Fibroblast of skin of left quadriceps (primary cell): ENCODE data around the gene SPR.

Experiments used
- DNase-seq, 2 experiments: peaks; one replicate each; pipeline ENCODE4 v3.0.0-alpha.2; 2013; ENCODE audit warnings: low read depth in 2 of 2

The SPR gene

DNA sequence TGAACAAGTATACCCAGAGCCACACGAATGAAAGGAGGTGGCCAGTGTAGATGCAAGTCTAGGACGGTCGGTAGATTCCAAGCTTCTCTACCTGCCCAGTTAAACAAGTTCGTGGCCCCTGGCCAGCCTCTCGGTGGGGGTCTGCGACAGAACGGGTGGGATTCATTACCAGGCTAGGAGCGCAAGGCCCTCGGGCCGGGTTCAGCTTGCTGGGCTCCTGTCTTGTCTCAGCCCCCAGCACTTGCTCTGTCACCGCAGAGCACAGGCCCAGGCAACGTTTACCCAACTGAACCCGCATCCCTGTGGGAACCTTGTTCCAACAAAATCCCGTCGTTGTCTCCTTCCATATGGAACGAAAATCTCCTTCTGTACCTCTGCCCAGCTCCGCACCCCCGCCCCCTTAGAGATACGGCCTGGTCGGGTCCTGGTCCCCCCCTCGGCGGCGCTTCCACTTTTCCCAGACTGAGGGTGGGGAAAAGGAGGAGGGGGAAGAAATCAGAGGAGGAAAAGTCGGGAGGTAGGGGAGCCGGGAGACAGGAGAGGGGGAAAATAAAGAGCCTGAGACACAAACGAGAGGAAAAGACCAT lies 28.2 kb downstream of the SPR start:
- no peak for DNase-seq

DNA sequence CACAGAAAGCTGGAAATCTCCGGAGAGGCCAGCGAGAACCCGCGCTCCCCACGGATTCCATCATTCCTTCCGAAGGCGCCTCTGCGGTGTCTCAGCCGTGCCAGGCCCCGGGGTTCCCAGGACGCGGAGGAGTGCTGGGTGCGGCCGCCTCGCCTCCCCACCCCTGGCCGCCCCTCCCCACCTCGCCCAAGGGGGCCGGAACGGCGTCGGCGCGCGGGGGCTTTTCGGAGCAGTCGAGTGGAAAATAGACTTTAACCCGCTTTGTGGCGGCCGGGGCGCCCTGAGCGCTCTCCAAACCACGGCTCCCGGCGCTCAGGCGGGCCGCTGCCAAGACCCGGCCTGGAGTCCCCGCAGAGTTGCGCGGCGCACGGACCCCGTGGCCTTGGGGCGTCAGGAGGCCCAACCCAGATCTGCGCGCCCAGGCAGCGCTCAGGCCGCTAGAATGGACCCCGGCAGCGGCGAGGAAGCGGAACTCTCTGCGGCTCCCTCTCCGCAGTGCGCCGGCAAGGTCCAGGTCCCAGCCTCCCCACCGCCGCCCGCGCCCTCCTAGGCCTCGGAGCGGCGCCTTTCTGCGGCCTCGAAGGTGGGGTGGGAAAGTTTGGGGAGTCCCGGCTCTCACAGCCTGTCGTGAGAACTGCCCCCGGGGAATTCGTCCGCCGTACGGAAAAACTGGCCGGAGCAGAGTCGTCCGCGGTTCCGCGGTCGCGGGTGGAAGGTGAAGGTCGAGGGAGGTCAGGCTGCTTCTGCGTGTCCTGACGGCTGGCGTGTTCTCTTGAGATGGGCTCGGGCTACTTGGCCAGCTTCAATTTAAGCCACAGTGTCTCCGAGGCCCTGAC lies 28.9 kb downstream of the SPR start:
- no peak for DNase-seq

DNA sequence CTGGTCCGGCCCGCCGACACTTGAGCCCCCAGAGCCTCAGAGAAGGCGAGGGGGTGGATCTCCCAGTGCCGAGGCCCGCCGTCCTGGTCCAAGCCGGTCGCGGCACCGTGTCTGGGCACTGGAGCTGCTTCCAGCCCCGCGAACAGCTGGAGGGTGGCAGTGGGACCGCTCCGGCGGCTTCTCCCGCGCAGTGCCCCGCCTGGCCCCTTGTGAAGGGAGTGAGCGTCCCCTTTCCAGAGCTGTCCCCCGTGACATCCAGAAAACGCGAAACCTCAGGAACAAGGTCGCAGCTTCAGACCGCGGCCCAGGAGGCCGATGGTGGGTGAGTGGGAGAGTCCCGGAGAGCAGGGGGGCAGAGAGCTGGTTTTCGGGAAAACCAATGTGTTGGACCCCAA lies 29.5 kb downstream of the SPR start:
- no peak for DNase-seq

DNA sequence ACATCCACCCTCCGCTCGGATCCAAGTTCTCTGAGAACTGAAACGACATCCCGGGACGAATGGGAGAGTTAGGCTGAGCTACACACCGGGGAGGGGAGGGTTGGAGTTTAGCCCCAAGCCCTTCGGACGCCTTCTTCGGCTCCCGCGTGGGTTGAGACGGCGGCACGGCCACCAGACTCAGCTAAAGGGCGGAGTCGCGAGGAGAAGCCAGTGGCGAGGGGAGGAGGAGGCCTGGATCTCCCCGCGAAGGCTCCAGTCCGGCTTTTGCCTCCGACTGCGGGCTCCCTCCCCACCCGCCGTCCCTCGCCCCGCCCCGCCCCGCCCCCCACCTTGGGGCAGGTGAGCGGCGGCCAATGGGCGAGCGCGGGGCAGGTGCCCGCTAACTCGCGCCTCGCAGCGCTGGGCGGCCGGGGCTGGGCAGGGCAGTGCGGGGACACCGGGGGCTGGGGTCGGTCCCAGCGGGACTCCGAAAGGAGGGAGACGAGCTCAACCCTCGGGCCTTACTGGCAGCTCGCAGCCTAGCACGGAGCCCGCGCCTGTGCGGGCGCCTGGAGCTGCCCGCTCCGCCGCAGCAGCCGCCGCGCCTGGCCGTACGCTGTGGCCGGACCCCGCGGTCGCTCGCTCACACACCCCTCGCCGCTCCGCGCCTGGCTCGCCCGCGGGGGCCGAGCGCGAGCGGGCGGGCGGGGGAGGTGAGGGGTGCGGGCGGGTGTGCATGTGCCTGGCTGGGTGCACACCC lies 30.1 kb downstream of the SPR start, which contains the start of gene EMX1:
TSS of gene EMX1 (plus strand) at position 382 of the 739 bp plus-strand sequence. CDS start at position 716, 334 bp downstream.
- DNase-seq, result no peak

DNA sequence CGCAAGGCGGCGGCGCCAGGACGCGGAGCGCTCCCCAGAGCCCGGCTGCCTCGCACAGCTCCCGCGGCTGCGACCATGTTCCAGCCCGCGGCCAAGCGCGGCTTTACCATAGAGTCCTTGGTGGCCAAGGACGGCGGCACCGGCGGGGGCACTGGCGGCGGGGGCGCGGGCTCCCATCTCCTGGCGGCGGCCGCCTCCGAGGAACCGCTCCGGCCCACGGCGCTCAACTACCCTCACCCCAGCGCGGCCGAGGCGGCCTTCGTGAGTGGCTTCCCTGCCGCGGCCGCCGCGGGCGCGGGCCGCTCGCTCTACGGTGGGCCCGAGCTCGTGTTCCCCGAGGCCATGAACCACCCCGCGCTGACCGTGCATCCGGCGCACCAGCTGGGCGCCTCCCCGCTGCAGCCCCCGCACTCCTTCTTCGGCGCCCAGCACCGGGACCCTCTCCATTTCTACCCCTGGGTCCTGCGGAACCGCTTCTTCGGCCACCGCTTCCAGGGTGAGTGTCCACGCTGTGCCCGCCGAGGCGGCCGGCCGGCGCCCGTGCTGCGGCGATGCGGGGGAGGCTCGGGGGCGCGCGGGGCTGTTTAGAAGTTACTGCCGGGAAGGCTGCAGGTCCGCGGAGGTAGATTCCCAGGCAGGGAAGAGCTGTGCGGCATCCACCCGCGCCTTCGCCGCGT lies 30.8 kb downstream of the SPR start:
- DNase-seq, result no peak

DNA sequence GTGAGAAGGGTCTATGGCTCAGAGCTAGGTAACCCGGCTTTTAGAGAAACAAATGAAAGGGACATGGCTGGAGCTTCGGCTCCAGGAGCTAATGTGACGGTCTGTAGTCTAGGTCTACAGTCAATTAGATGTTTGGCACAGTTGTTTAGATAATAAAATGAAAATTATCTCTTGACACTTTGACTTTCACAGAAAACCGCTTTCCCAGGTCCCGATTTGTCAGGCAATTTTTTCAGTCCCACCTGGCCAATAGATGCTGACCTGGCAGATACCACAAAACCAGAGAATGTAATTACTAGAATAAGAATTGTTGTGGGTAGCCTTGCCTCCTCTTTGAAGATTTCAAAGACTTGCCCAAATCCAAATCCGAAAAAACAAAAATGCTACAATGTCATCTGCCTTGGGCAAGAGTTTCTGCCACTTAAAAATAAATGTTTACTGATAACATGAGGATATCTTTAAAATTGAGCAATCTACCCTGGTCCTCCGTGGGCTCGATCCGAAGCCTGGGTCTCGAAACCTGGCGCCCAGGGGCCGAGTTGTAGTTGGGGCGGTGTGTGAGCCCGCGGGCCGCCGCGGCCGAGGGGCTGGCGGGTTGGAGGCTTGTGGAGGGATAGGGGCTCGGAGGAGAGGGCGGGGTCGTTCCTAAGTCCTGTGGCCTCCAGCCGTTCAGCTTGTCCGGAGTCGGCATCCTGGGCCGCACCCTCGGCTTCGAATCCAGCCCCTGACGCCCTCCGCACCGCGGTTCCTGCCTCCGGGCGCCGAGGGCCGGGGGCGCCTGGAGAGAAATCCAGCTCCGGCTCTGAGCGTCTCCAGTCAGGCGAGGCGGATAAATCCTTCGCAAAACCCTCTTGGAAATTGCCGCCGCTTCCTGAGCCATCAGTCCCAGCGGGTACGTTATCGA lies 32.5 kb downstream of the SPR start:
- no peak for DNase-seq

DNA sequence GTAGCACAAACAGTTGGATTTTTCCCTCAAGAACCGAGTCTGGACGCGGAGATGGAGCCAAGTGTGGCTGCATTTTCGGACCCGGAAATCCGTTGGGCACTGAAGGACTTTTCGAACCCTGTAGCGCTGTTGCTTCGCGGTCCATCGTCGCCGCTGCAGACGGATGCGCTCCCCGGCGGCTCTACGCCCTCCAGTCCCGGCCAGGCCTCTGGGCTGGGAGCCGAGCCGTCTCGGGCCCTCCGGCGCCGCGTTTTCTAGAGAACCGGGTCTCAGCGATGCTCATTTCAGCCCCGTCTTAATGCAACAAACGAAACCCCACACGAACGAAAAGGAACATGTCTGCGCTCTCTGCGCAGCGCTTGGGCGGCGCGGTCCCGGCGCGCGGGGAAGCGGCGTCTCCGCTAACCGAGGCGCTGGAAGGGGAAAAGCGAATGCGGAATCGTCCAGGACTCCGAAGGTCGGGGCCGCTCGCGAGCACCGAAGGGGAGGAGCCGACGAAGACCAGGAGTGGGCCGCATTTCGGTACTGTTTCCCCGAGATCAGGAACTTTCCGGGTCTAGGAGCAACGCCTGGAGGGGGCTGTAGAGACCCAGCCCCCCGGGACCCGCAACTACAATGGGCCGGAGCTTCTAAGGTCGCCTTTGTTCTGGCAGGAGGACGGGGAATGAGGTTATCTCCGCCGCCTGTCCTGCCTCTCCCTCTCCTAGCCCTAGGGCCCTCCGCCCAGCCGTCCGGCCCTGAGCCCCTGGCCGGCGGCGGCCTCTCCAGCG lies 33.3 kb downstream of the SPR start:
- DNase-seq, result no peak

DNA sequence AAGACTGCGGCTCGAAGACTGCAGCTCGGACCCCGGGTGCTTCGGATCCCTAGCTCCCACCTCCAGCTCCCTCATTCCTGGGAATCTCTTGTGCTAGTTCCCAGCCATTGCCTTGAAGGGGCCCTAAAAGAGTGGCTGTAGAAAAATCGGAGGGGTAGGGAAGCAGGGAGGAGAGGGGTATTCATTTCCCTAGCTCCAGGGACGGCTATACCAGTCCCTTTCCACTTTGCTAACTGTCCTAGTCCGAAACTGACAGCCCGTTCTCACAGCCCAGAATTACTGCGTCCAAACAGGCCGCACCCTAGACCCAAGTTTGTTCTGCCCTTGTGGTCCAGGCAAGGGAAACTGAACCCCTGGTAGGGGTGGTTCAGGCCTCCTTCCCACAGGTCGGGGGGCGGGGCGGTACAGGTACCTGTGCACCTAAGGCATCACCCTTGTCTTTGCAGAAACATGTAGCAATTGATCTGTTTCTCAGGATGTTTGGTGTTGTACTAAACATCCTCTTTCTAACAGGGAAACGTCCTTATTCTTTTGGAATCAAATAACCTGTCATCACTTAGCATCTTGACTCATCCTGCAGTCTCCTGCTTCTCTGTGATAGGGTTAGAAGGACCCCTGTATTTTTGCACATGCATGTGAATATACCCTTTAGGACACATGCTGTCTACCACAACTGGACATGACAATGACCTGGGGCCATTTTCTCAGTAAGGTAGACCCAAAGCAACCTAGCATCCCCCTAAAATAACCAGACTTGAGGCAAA lies 34.1 kb downstream of the SPR start:
- no peak for DNase-seq

DNA sequence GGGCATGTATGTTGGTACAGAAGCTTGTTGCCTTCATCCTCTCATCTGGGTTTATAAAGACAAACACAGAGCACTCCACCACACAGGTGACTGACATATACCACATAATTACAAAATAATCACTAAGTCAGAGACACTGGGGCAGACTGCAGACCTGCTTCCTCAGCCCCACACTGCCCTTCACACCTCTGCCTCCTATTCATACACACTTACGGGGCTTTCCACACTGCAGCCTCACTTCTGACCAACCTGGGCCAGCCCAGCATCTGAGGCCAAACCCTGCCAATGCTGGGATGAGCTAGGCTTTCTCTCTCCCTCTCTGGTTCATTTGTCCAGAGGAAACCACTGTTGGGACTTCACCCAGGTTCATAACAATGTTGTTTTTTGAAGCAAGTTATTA lies 34.6 kb downstream of the SPR start:
- no peak for DNase-seq

DNA sequence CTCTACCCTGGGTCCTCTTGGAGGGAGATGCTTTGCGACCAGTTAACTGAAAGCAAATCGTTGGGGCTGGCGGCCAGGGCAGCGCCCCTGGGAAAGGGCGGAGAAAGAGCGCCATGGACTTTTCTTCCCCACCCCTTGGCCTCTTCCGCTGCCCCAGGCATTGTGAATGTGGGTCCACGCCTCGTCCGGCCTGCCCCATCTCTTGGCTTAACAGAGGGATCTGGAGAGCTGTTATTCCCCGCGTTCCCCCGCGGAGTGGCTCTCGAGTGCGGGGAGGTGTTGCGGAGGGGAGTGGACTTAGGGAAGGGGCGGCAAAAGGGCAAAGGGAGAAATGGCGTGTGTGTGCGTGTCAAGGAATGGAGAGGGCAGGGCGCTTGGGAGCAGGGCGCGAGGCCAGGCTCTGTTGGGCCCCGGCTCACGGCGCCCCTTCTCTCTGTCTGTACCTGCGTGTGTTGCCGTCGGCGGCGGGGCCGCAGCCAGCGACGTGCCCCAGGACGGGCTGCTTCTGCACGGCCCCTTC lies 36.7 kb downstream of the SPR start:
- DNase-seq, result no peak

DNA sequence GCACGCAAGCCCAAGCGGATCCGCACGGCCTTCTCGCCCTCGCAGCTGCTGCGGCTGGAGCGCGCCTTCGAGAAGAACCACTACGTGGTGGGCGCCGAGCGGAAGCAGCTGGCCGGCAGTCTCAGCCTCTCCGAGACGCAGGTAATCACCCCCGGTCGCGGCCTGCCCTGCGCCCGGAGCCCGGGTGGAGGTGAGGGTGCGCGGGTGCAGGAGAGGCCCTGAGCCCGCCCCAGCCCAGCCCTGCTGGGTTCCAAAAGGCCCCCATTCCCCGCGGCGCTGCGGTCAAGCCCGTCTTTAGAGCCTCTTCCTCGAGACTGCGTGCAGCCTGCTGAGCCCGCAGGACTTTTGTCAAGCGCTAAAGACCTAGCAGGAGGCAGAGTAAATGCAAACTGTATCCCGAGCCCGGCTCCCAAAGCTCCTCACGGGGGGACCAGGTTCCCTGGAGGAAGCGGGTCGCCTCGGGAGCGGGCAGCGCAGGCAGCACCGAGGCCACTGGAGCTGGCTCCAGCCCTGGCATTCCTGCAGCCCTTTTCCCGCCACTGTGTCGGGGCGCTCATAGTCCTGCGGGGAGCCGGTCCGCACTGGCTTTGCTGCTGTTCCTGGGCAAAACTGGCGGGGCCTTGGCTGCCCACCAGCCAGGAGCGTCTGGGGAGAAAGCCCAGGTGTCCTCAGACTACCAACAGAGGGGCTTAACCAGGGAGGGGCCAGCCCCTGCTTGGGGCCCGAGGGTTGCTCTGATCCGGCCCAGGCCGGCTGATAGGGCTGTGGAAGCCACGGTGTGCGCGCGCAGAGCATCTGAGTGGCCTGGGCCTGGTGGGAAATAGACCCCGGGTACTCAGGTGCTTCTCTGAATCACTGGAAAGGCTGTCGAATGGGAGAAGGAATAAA lies 37.4 kb downstream of the SPR start:
- DNase-seq, result no peak

DNA sequence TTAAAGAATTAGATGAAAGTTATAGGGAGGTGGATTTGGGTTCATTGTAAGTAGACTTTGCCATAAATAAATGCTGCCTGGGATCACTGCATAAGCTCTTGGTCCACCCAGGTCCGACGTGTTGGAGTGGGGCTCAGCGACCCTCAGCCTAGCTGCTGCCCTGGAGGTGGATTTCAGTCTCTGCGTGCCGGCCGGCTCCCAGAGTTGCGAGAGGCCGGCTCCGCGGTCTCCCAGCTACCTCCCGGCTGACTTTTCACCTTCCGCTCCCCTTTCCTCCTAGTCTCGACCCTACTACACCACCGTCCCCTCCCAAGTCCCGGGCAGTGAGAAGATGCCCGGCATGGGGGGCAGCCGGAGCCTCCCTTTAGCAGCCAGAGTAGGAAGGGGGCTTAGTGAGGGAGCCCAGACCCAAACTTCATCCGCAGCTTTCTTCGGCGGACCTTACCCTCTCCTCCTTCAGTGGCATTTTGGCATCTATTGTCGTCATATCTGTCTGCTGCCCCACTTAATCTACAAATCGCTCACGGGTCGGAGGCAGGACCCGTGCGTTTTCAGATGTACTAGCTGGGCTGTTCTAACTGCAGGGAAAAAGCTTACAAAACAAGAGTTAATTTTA lies 38.2 kb downstream of the SPR start:
- DNase-seq, result no peak

DNA sequence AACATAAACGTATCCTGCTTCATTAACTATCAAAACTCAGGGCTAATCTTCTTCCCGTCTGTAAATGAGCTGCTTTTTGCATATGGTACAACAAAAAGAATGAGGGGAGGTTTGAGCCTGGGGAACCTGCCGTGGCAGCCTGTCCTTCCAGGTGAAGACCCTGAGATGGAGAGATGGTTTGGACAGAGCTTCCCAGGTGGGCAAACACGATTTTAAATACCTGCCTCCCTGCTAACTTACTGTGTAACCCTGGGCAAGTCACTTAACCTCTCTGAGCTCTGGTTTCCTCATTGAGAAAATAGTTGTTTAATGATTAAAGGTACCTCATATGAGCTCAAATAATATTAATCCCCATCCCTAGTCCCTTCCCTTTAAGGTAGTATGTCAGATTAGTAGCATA lies 39.2 kb downstream of the SPR start:
- no peak for DNase-seq

DNA sequence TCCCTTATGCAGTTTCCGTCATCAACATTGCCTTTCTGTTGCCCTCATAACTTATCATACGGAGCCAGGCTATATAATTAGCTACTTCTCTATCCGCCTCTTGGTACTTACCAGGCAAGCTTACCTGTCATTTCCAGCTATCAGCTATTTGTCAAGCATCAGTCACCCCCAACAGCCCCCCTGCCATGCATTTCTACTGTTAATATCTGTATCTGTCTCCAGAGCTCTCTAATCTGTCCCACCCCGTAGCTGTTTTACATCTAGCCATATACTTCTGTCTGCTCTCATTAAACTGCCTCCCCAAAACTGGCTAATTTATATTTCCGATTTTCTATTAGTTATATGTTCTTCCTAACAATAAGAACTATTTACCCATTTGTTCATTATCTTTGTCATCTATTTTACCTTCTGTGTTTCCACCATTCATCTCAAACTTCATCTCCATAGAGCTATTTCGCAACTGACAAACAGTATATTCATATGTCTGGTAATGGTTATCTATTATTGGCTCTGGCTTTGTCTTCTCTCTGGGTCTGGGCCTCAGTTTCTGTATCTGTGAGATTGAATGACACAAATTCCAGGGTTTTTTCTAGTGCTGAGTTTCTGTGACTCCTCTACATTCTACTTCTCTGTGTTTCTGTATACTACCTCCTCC lies 39.7 kb downstream of the SPR start:
- no peak for DNase-seq

DNA sequence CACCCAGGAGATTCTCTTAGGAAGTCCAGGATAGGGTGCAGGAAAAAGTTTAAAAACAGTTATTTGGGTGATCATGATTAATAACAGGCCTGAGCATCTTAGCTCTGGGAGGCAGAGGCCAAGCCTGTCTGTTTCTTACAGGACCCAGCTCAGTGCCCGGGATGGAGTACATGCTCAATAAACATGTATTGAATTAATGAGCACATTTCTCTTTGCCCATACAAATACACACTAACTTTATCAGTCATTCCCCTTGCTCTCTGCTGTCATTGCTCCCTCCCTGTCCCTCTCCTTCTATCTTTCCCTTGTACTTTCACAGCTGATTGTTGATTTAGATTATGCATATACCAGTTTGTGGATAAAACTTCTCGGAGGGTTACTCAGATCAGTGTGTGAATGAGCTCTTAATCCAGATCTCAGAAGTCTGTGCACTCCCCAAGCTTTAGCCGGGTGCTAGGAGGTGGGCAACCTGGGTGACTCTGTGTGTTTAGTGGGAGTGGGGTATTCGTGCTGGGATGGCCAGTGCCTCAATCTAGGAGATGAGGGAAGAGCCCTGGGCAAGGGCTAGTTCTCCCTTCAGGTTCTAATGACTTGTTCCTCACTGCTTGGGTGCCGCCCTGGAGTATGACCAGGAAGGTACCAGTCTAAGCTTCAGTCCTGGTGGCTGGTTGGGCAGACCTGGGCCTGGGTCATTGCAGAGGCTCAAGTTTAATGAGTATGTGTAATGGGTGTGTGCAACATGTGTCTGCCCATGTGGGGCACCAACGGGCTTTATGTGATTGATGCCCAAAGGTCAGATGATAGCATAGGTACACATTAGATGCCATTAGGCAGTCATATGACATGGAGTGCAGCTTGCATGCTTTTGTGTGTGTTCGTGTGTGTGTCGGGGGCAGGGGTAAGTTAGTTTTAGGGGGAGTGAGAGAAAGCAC lies 40.7 kb downstream of the SPR start:
- DNase-seq, result no peak

DNA sequence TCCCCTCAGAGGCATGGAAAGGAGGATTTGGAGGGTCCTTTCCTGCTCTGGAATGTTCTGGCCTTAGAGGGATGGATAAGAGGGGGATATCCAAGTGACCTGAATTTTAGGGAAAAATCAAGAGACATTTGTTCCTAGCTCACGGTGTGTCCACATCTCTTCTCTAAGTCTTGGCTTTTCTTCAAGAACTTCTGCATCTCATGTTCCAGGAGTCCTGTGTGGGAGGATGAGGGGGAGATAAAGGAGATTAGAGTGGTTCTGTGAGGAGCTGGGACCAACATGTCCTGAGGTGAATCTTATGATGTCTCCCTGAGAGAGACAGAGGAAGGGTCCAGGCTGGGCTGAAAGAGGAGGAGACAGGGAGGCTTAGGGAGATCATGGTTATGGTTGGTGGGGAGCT lies 41.8 kb downstream of the SPR start:
- DNase-seq, result no peak
